Occipital lobe (tissue), 2 donors: ENCODE data around the gene ELN. TPM values are rescaled to one million over a fixed set of nuclear protein-coding genes. Genes with fewer than 3 reads are reported as not detected.
"Not testable (repeated sequence)": the region's sequence is repeated elsewhere in the genome, so short reads cannot be mapped to it uniquely, and the experiment has no call there.

Experiments used
- DNase-seq: peaks from one replicate; lab custom pipeline; 2025; lab: John Stamatoyannopoulos, UW
- total RNA-seq: library from RNA; depleted of rRNA; stranded (reverse); fragments of >200 nt; gene quantifications from one replicate; pipeline ENCODE4 v1.2.3, GENCODE V29; 2014

Gene ELN
- total RNA-seq, 1 donor from 2014 or later, result 10.9 TPM

DNA sequence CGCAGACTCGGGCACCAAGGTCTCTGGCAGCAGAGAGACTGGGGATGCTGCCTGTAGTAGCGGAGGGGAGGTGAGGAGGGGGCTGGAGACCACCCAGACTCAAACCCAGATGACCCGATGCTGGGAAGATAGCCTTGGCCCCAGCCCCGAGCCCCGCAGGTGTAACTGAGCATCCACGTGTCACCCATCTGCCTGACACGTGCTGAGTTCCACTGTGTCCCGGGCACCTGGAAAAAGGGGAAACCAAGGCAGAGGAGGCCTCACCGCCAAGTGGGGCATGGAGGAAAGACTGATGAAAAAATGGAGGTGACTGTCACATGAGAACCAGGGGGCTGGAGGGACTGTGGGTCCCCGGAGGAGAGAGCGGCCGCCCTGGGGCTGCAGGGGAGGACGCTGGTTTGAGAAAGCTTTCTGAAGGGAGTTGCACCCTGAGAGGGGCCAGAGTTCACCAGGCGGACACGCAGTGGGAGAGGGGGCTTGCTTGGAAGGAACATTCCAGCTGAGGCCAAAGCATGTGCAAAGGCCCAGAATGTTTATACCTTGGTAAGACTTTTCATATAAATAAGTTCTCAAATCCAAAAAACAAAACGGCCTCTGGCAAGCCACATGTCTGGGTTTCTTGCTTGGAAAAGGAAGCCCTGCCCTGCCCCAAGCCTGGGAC lies 27.4 kb upstream of the ELN start:
- no peak for DNase-seq

DNA sequence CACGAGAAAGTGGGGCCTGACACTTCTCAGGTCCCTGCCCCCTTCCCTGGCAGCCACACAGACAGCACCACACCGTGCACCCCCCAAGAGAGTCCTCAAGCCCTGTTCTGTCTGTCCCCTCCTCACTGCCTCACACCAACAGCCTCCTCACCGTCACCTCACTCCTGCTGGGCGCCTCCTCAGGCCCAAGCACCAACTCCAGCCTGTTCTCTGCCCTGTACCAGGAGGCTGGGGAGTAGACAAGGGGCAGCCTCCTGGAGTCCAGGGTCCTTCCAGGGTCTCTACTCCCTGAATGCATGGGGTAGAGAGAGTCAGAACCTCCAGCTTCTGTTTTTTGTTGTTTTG lies 26.9 kb upstream of the ELN start:
- no peak for DNase-seq

DNA sequence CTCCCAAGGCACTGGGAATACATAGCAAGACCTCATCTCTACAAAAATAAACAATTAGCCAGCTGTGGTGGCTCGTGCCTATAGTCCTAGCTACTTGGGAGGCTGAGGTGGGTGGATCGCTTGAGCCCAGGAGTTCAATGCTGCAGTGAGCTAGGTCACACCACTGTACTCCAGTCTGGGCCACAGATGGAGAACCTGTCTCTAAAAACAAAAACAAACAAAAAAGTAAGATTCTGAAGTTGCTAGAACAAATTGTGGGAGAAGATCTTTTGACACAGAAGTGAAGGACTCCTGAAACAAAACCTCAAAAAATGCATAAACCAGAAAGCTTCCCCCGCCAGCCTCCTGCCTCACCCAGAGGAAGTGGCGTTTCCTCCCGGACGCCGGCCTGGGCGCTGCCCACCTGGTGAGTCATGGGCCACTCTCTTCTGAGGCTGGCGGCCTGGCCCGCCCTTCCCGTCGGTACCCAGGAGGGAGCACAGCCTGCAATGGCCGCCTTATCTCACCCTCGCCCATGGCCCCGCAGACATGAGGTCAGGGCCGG lies 25.4 kb upstream of the ELN start:
- DNase-seq, result no peak

DNA sequence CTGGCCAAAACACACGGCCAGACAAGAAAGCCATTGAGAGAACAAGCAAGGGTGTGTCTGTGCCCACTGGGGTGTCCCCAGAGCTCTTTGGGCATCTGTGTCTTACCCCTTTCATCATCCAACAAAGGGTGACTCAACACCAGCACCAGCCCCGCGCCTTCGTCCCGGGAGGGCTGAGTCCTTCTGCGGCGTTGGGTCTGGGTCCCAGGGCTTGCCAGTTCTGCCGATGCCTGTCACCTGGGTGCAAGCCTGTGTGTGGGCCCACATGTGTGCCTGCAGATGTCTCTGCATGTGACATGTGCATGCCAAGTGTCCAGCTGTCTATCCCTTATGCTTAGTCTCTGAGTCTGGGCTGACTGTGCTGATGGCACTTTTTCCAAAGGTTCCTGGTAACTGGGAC lies 24.4 kb upstream of the ELN start:
- no peak for DNase-seq

DNA sequence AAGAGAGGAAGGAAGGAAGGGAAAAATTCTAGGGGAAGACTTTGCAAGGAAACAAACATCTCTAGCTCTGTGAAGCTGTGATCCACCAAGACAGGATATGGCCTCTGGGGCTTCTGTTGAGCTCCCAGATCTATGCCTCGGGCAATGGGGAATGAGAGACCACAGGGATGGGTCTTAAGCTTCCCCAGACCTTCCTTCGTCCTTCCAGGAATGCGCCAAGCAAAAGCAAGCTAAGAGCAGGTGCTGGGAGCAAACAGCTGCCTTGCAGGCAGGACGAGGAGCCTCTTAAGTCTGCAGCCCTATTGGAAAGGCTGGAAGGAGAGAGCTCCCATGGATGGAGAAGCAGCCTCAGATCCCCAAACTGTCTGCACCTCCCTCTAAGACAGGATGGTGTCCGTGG lies 21.9 kb upstream of the ELN start:
- DNase-seq, result no peak

DNA sequence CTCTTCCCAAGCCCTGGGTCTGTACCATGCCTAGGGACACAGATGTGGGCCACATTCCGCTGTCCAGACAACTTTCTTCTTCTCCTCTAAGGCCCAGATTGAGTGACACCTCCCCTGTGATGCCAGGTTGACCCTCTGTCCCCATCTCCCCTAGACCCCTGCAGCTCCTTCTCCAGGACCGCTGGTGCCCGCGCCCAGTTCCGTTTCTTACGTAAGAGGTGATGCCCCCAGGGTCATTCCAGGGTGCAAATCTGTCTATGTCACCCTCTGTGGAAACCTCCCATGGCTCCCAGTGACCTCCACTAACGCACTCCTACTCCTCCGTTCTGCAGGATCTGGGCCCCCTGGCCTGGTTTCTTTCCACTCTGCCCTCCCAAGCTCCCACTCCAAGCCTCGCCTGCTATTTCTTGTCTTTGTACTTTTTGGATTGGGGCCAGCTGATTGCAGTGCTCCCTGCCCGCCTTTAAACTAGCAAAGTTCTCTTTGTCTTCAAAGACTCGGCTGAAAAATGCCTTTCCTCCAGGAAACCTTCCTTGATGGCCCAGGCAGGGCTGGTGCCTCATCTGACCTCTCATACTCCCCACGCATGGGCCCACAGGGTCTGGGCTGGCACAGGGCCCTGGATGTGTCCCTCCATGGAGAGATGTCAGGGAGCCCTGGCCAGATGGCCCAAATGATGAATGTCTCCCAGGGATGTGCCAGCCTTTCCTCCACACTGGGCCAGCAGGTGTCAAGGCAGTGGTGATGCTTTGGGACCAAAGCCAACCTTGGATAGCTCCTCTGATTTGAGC lies 21.3 kb upstream of the ELN start:
- no peak for DNase-seq

DNA sequence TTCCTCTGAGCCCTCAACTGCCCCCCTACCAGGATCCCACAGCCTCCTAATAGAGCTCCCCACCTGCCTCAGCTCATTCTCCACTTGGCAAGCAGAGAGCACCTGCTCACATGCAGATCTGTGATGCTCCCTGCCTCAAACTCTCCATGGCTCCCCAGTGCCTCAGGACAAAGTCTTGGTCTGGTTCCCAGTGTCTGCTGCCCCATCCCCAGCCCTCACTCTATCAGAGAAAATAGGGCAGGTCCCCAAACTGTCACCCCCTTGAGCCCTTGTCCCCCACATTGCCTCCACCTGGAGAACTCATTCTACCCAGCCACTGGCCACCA lies 20.8 kb upstream of the ELN start:
- DNase-seq, result no peak

DNA sequence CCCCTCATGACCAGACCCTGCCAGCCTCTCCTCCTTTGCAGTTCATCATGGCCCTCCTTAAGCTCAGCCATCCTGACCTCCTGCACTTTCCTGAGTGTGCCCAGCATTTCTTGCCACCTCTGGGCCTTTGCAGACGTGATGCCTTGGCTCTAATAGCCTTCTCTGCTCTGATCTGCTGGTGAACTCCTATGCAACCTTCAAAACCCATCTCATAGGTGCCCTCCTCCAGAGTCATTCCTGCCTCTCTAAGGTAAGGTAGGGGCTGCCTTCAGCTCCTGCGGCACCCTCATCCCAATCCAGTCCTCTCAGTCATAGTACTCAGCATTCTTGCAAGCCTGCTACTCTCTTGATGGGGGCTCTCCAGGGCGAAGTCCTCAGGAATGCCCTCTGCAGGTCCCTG lies 19.3 kb upstream of the ELN start:
- DNase-seq, result no peak

DNA sequence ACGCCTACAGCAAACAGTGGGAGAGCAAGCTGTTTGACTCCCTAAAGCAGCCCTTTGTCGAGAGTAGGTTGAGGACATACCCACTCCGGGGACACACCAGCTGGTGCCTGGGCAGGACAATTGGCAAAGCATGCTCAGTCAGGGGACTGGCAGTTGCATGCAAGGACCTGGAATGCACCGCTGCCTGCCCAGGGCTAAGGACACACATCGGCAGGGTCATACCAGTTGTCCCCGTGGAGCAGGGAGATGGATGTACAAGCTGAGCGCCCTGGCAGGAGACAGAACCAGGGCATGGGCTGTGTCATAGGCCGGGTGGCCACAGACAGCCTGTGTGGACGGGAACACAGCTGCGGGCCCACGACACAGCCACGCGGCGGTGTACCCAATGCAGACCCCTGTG lies 18.3 kb upstream of the ELN start:
- DNase-seq, result no peak

DNA sequence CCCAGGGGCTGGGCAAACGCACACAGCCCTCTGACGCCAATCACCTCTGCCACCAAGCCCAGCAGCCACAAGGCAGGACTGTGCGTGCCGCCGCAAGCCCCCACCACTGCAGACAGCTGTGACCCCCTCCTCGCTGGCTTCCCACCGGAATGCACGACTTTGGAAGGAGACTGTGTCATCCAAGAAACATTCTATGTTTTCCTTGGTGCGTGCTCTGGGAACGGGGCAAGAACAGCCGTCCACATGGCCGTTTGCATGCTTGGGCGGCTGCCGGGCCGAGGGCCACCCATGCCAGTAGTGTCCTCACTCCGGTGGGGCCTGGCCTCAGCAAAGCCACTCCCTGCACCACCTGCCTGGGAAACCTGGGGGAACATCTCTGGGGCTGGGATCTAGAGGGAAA lies 17.6 kb upstream of the ELN start:
- DNase-seq, result no peak

DNA sequence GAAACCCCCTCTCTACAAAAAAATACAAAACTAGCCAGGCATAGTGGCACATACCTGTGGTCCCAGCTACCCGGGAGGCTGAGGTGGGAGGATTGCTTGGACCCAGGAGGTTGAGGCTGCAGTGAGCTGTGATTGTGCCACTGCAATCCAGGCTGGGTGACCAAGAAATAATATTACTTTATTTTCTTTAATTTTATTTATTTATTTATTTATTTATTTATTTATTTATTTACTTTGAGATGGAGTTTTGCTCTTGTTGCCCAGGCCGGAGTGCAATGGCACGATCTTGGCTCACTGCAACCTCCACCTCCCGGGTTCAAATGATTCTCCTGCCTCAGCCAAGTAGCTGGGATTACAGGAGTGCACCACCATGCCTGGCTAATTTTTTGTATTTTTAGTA lies 16.6 kb upstream of the ELN start:
- not testable (repeated sequence) for DNase-seq

DNA sequence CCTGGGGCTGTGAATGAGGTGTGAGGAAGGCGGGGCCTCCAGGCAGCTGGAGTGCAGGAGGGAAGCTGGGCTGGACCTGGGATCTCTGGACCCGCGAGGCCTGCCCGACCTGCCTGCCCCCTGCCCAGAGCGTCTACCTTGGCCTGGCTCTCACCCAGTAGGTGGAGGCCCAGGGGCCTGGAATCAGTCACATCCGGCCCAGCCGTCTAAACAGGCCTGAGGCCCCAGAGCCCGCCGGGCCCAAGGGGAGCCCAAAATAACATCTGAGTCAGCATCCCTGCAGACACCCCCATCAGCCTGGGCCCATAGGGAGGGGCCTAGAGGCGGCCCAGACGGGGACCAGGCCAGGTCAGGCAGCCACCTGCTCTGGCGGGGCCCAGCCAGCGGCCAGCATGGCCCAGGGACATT lies 15.1 kb upstream of the ELN start:
- no peak for DNase-seq

DNA sequence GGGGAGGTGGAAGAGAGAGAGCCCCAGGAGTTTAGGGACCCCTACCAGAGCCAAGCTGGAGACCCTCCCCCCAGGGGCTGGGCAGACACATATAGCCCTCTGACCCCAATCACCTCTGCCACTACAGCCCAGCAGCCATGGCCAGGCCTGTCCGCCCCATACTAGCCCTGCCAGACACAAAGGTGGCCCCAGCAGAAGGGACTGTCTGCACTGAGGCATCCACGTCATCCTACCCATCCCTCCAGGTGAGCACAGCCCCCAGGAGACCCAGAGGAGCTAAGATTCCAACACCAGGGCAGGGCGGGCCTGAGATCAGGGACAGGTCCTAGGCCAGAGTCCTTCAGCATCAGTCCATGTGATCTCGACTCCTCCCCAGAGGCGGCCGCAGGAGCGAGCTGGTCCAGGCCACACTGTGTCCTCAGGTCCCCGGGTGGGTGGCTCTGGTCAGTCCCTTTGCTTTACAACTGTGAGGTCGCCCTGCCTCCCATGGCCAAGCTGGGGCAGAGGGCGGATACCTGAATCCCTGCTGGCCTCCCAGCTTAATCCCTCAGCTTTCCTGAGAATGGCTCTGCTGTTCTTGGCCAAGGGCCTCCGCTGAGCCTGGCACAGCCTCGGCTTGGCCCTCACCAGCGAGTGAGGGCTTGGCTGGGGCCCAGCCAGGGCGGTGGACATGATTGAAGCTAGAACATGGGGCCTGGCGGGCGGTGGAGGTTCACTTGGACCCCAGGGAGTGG lies 14.3 kb upstream of the ELN start:
- DNase-seq, result no peak

DNA sequence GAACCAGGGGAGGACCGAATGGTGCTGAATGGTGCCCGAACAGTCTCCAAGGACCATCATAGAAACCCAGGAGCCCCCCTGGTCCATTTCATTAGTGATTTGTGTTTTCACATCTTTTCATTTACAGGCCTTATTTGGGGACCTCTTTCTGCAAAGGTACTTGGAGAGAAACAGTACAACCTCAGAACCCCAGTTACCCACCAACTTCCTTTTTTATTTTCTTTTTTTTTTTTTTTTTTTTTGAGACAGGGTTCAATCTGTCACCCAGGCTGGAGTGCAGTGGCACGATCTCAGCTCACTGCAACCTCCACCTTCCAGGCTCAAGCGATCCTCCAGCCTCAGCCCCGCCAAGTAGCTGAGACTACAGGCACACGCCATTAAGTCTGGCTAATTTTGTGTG lies 13.0 kb upstream of the ELN start:
- DNase-seq, result no peak

DNA sequence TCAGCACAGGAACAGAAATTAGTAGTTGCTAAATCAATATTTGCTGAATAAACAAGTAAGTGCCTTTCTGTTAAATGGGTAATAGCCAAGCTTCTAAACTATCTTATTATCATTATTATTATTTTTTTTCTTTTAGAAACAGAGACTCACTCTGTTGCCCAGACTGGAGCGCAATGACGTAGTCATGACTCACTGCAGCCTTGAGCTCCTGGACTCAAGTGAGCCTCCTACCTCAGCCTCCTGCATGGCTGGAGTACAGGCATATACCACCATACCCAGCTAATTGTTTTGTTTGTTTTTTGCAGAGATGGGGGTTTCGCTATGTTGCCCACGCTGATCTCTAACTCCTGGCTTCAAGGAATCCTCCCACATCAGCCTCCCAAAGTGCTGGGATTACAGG lies 12.3 kb upstream of the ELN start:
- no peak for DNase-seq

DNA sequence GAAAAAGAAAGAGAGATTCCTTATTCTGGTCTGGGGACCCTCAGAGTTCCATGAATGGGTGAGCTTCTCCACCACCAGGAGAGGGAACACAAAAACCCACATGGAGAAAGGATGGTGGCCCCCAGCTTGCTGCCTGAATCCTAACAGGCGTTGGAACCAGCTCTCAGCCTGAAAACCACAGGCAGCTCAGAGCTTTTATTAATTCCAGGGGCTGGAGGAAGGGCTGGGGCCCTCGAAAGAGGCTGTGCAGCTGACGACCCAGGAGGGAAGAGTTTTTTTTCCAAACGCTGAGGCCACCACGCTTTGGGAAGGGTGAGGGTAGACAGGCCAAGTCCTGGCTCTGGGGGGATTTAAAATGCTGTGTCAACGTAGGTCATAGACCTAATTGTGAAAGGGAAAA lies 10.8 kb upstream of the ELN start:
- no peak for DNase-seq

DNA sequence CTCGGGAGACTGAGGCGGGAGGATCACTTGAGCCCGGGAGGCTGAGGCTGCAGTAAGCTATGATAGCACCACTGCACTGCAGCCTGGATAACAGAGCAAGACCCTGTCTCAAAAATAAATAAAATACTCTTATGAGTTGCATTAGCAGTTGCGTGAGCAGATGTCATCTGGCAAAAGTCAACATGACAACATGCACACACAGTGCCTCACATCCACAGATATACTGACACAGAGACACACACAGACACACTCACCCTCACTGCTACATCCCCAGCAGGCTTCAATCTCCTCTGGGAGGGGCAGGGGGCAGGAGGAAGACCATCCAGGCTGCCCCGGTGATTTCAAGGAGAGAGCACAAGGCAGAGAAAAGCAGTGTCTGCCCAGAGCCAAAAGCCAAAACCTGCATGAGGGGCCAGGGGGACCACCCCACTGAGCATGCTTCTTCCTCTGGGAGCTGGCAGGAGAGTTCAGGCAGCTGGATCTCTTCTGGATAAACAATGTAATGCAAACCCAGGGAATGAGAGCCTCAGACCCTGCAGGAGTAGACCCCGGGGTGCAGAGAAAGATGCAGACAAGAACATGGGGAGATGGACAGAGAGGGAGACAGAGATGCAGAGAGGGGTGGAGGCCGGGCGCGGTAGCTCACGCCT lies 9.6 kb upstream of the ELN start:
- DNase-seq, result no peak

DNA sequence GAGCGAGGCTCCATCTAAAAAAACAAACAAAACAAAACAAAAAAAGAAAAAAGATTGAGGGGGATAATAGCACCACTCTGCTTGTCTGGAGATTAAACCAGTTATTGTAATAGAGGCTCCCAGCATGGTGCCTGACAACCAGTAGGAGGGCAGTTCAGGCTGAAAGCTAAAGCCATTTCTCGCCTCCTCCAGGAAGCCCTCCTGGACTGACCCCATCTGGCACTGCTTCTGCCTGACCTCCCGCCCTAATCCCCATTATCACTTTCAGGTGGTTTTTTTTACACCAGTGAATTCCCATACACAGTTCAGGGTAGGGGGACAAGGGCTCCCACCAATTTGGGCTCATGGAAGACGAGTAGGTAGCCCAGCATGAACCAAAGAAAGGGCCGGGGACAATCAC lies 8.8 kb upstream of the ELN start:
- DNase-seq, result no peak

DNA sequence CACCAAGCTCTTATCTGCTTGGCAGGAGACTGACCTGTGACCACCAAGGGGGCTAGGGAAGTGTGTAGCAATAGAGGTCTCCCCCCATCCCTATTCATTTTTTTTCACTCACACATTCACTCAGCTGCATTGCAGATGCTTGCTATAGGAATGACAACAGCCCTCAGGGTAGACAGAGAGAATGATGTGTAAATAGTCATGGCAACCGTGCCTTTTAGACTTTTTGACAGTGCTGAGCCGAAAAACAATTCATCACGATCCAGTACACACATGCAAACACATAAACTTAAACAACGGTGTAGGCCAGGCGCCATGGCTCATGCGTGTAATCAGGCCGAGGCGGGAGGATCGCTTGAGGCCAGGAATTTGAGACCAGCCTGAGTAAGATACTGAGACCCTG lies 7.6 kb upstream of the ELN start:
- DNase-seq, result no peak

DNA sequence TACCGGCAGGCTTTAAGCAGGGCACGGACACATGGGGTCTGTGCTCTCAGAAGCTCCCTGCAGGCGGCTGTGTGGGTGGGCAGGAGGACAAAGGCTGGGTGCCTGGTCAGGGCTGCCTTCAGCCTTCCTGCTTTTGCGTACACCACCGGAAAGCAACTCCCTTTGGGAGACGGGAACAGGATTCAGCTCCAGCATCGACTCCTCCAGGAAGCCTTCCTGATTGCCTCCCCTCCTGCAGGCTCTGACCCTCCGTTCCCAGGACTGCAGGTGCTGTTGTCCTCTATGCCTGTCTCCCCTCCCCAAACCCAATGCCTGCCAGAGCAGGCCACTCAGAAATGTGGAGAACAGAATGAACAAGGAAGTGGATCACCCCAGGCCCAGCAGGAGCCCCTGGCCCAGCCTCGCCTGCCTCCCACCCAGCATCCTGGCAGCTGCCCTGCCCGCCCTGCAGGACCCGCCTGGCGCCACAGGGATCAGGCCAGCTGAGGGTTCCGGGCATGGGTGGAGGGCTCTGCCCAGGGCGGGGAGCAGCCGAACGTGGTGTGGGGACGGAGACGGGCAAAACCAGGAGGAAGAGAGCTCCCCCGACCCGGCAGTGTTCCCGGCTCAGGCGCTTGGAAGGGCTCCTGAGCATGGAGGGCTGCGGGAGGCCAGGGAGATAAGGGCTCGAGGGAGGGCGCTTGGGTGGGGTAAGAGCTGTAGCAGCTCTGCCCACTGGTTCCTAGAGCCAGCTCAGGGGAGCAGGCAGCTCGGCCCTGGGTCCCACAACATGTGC lies 6.2 kb upstream of the ELN start:
- no peak for DNase-seq

DNA sequence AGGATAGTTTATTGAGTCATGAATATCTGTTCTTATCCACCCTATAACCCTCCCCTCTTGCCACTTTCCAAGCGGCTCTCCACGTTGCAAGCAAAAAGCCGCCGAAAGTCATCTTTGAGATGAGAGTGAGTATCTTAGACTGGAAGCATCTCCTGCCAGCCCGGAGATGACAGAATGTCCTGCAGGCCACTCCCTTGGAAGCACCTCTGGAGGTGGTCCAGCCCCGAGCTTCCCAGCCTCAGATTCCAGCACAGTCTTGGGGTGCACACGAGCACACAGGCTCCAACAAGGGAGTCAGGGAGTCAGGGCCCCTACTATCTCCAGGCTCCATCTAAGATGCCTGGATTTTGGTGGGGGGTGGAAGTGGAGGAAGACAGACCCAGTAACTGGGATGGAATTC lies 5.5 kb upstream of the ELN start:
- DNase-seq, result no peak
